HEK293 (cell line): ENCODE measurements around the gene ST7.
A peak's percentile ranks its signal among the peaks of the same experiment; 100 is the strongest.

Source experiments
- GLI4 ChIP-seq: fragments of 450-650 bp; formaldehyde crosslinking; IDR thresholded peaks from 2 replicates; pipeline ENCODE4 v1.5.1; 2016; ENCODE audit warnings: missing biosample characterization, missing genetic modification characterization
- IKZF3 ChIP-seq: fragments of 450-650 bp; IDR thresholded peaks from 2 replicates; pipeline ENCODE4 v1.5.0; 2018; ENCODE audit warnings: missing biosample characterization, mild to moderate bottlenecking, missing genetic modification characterization, moderate library complexity
- KLF8 ChIP-seq: fragments of 450-650 bp; formaldehyde crosslinking; IDR thresholded peaks from 2 replicates; pipeline ENCODE4 v1.5.1; 2016; ENCODE audit warnings: missing biosample characterization, missing genetic modification characterization
- MYNN ChIP-seq: fragments of 450-650 bp; formaldehyde crosslinking; IDR thresholded peaks from 2 replicates; pipeline ENCODE4 v1.5.1; 2016; ENCODE audit warnings: missing biosample characterization, missing genetic modification characterization, borderline replicate concordance
- PATZ1 ChIP-seq: fragments of 450-650 bp; formaldehyde crosslinking; IDR thresholded peaks from 2 replicates; pipeline ENCODE4 v1.5.1; 2016; ENCODE audit warnings: missing biosample characterization, missing genetic modification characterization
- SP7 ChIP-seq: fragments of 450-650 bp; formaldehyde crosslinking; IDR thresholded peaks from 2 replicates; pipeline ENCODE4 v1.5.1; 2016; ENCODE audit warnings: missing biosample characterization, missing genetic modification characterization
- YY1 ChIP-seq: fragments of 450-650 bp; formaldehyde crosslinking; IDR thresholded peaks from 2 replicates; pipeline ENCODE4 v1.5.1; 2018; ENCODE audit warnings: missing biosample characterization, missing genetic modification characterization
- ZBTB21 ChIP-seq: fragments of 450-650 bp; formaldehyde crosslinking; IDR thresholded peaks from 2 replicates; pipeline ENCODE4 v1.5.1; 2017; ENCODE audit warnings: missing biosample characterization, missing genetic modification characterization
- ZBTB7A ChIP-seq: fragments of 450-650 bp; formaldehyde crosslinking; IDR thresholded peaks from 2 replicates; pipeline ENCODE4 v1.5.1; 2016; ENCODE audit warnings: low read depth, missing biosample characterization, missing genetic modification characterization
- ZNF114 ChIP-seq: fragments of 450-650 bp; formaldehyde crosslinking; IDR thresholded peaks from 2 replicates; pipeline ENCODE4 v1.5.0; 2017; ENCODE audit warnings: missing biosample characterization, missing genetic modification characterization
- ZNF169 ChIP-seq: fragments of 450-650 bp; formaldehyde crosslinking; IDR thresholded peaks from 2 replicates; pipeline ENCODE4 v1.5.1; 2016; ENCODE audit warnings: missing biosample characterization, missing genetic modification characterization
- ZNF2 ChIP-seq: fragments of 450-650 bp; formaldehyde crosslinking; IDR thresholded peaks from 2 replicates; pipeline ENCODE4 v1.5.1; 2016; ENCODE audit warnings: missing biosample characterization, missing genetic modification characterization
- ZNF214 ChIP-seq: fragments of 450-650 bp; formaldehyde crosslinking; IDR thresholded peaks from 2 replicates; pipeline ENCODE4 v1.5.1; 2017; ENCODE audit warnings: missing biosample characterization, mild to moderate bottlenecking, missing genetic modification characterization, borderline replicate concordance
- ZNF274 ChIP-seq, 2 experiments: fragments of 200-500 bp in 1 of 2; fragments of 450-650 bp in 1 of 2; sonication (Bioruptor generic) in 1 of 2; formaldehyde crosslinking in 1 of 2; IDR thresholded peaks; 2 replicates each; pipeline versions ENCODE4 v1.5.1 to v1.6.1; 2014 to 2016; ENCODE audit warnings: borderline replicate concordance in 1 of 2, inconsistent platforms in 1 of 2, low read length in 1 of 2, missing biosample characterization in 1 of 2, missing genetic modification characterization in 1 of 2
- ZNF426 ChIP-seq: fragments of 450-650 bp; formaldehyde crosslinking; IDR thresholded peaks from 2 replicates; pipeline ENCODE4 v1.5.1; 2017; ENCODE audit warnings: missing biosample characterization, missing genetic modification characterization, mild to moderate bottlenecking, inconsistent platforms, moderate library complexity
- ZNF433 ChIP-seq: fragments of 450-650 bp; formaldehyde crosslinking; IDR thresholded peaks from 2 replicates; pipeline ENCODE4 v1.5.1; 2016; ENCODE audit warnings: missing biosample characterization, missing genetic modification characterization, low read depth
- ZNF510 ChIP-seq: fragments of 450-650 bp; formaldehyde crosslinking; IDR thresholded peaks from 2 replicates; pipeline ENCODE4 v1.5.1; 2018; ENCODE audit warnings: mild to moderate bottlenecking, missing genetic modification characterization, missing biosample characterization; ENCODE audit not compliant: insufficient replicate concordance
- ZNF623 ChIP-seq: fragments of 450-650 bp; formaldehyde crosslinking; IDR thresholded peaks from 2 replicates; pipeline ENCODE4 v1.5.1; 2016; ENCODE audit warnings: missing biosample characterization, missing genetic modification characterization
- ZNF626 ChIP-seq: fragments of 450-650 bp; sonication (Bioruptor Pico); formaldehyde crosslinking; IDR thresholded peaks from 2 replicates; pipeline ENCODE4 v1.5.1; 2018; ENCODE audit warnings: missing biosample characterization, missing genetic modification characterization, inconsistent platforms
- ZNF658 ChIP-seq: fragments of 450-650 bp; formaldehyde crosslinking; IDR thresholded peaks from 2 replicates; pipeline ENCODE4; 2016; ENCODE audit warnings: missing biosample characterization, missing genetic modification characterization
- ZNF670 ChIP-seq: fragments of 450-650 bp; formaldehyde crosslinking; IDR thresholded peaks from 2 replicates; pipeline ENCODE4 v1.5.1; 2016; ENCODE audit warnings: missing biosample characterization, missing genetic modification characterization, low read depth
- ZNF704 ChIP-seq: fragments of 450-650 bp; formaldehyde crosslinking; IDR thresholded peaks from 2 replicates; pipeline ENCODE4 v1.5.1; 2016; ENCODE audit warnings: missing biosample characterization, missing genetic modification characterization
- ZNF747 ChIP-seq: fragments of 450-650 bp; formaldehyde crosslinking; IDR thresholded peaks from 2 replicates; pipeline ENCODE4 v1.5.1; 2016; ENCODE audit warnings: missing biosample characterization, missing genetic modification characterization
- ZSCAN30 ChIP-seq: fragments of 450-650 bp; IDR thresholded peaks from 2 replicates; pipeline ENCODE4 v1.5.1; 2018; ENCODE audit warnings: missing biosample characterization, mild to moderate bottlenecking, missing genetic modification characterization, moderate library complexity
- TF ChIP-seq, protein P1 (sequence below): fragments of 450-650 bp; formaldehyde crosslinking; IDR thresholded peaks from 2 replicates; pipeline ENCODE4 v1.5.1; 2016; ENCODE audit warnings: missing biosample characterization, missing genetic modification characterization
- TF ChIP-seq, protein P2 (sequence below): fragments of 450-650 bp; formaldehyde crosslinking; IDR thresholded peaks from 2 replicates; pipeline ENCODE4 v1.5.1; 2017; ENCODE audit warnings: missing biosample characterization, mild to moderate bottlenecking, missing genetic modification characterization, moderate library complexity
- TF ChIP-seq, protein P3 (sequence below): fragments of 450-650 bp; formaldehyde crosslinking; IDR thresholded peaks from 2 replicates; pipeline ENCODE4 v1.5.1; 2016; ENCODE audit warnings: missing biosample characterization, missing genetic modification characterization

Gene ST7

GRCh38 chr7:117124591-117125220, 171.4 kb downstream of the ST7 start (continued):
- no peak for TF ChIP-seq MYNN (tag by site-specific recombination)
- peak; percentile 54; the same call in 1 of the 2 replicates for TF ChIP-seq IKZF3 (tag by site-specific recombination)
- TF ChIP-seq, protein P1, sequence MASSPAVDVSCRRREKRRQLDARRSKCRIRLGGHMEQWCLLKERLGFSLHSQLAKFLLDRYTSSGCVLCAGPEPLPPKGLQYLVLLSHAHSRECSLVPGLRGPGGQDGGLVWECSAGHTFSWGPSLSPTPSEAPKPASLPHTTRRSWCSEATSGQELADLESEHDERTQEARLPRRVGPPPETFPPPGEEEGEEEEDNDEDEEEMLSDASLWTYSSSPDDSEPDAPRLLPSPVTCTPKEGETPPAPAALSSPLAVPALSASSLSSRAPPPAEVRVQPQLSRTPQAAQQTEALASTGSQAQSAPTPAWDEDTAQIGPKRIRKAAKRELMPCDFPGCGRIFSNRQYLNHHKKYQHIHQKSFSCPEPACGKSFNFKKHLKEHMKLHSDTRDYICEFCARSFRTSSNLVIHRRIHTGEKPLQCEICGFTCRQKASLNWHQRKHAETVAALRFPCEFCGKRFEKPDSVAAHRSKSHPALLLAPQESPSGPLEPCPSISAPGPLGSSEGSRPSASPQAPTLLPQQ (tag by site-specific recombination), result 0 out of 2 replicates have a peak, but pooled peaks have one; percentile 27
- no peak for TF ChIP-seq ZNF626 (tag by site-specific recombination)
- TF ChIP-seq ZNF2 (tag by site-specific recombination), result no peak
- TF ChIP-seq ZNF426 (tag by site-specific recombination), result no peak
- no peak for TF ChIP-seq ZNF169 (tag by site-specific recombination)
- peak; percentile 37; the same call in 1 of the 2 replicates for TF ChIP-seq PATZ1 (tag by site-specific recombination)
- TF ChIP-seq ZNF510 (tag by site-specific recombination), result no peak
- TF ChIP-seq SP7, result no peak
- TF ChIP-seq ZSCAN30, result peak; percentile 77
- no peak for TF ChIP-seq ZNF114 (tag by site-specific recombination)
- no peak for TF ChIP-seq ZNF704 (tag by site-specific recombination)
- no peak for TF ChIP-seq ZNF214 (tag by site-specific recombination)
- TF ChIP-seq ZNF433 (tag by site-specific recombination), result no peak
- TF ChIP-seq ZNF670, result no peak
- TF ChIP-seq ZNF623 (tag by site-specific recombination), result no peak
- TF ChIP-seq YY1, result 0 out of 2 replicates have a peak, but pooled peaks have one; percentile 21
- 0 out of 2 replicates have a peak, but pooled peaks have one; percentile 33 for TF ChIP-seq ZBTB7A (tag by site-specific recombination)
- TF ChIP-seq, protein P2, sequence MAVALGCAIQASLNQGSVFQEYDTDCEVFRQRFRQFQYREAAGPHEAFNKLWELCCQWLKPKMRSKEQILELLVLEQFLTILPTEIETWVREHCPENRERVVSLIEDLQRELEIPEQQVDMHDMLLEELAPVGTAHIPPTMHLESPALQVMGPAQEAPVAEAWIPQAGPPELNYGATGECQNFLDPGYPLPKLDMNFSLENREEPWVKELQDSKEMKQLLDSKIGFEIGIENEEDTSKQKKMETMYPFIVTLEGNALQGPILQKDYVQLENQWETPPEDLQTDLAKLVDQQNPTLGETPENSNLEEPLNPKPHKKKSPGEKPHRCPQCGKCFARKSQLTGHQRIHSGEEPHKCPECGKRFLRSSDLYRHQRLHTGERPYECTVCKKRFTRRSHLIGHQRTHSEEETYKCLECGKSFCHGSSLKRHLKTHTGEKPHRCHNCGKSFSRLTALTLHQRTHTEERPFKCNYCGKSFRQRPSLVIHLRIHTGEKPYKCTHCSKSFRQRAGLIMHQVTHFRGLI (tag by site-specific recombination), result no peak
- TF ChIP-seq ZNF747, result no peak
- no peak for TF ChIP-seq ZNF658 (tag by site-specific recombination)
- TF ChIP-seq, protein P3, sequence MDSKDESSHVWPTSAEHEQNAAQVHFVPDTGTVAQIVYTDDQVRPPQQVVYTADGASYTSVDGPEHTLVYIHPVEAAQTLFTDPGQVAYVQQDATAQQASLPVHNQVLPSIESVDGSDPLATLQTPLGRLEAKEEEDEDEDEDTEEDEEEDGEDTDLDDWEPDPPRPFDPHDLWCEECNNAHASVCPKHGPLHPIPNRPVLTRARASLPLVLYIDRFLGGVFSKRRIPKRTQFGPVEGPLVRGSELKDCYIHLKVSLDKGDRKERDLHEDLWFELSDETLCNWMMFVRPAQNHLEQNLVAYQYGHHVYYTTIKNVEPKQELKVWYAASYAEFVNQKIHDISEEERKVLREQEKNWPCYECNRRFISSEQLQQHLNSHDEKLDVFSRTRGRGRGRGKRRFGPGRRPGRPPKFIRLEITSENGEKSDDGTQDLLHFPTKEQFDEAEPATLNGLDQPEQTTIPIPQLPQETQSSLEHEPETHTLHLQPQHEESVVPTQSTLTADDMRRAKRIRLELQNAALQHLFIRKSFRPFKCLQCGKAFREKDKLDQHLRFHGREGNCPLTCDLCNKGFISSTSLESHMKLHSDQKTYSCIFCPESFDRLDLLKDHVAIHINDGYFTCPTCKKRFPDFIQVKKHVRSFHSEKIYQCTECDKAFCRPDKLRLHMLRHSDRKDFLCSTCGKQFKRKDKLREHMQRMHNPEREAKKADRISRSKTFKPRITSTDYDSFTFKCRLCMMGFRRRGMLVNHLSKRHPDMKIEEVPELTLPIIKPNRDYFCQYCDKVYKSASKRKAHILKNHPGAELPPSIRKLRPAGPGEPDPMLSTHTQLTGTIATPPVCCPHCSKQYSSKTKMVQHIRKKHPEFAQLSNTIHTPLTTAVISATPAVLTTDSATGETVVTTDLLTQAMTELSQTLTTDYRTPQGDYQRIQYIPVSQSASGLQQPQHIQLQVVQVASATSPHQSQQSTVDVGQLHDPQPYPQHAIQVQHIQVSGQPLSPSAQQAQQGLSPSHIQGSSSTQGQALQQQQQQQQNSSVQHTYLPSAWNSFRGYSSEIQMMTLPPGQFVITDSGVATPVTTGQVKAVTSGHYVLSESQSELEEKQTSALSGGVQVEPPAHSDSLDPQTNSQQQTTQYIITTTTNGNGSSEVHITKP (tag by site-specific recombination), result no peak
- TF ChIP-seq ZNF274 (IDR thresholded peaks at IDR 0.05; ENCODE audit: low read length), result no peak
- no peak for TF ChIP-seq ZNF274 (tag by site-specific recombination; IDR thresholded peaks at IDR 0.05; ENCODE audit: borderline replicate concordance)
- TF ChIP-seq GLI4, result no peak
- TF ChIP-seq KLF8 (tag by site-specific recombination), result no peak
- TF ChIP-seq ZBTB21 (tag by site-specific recombination), result 0 out of 2 replicates have a peak, but pooled peaks have one; percentile 23
